Effector memory CD4-positive, alpha-beta T cell (primary cell): Measurements from ENCODE around the gene BRF1.

Source experiments
- DNase-seq, 3 donors: peaks; one replicate each; pipeline ENCODE4 v3.0.0-alpha.2; 2020
- H3K27ac ChIP-seq: 2 replicates; pipeline ENCODE4 v1.7.0; 2013; ENCODE audit warnings: mild to moderate bottlenecking, low read length, moderate library complexity; ENCODE audit not compliant: insufficient read depth, poor library complexity, severe bottlenecking
- H3K27me3 ChIP-seq: replicated peaks from 2 replicates; pipeline ENCODE4 v1.7.0; 2013; ENCODE audit warnings: mild to moderate bottlenecking, low read length; ENCODE audit not compliant: insufficient read depth, control insufficient read depth, poor library complexity, severe bottlenecking
- H3K36me3 ChIP-seq: 2 replicates; pipeline ENCODE4 v1.7.0; 2013; ENCODE audit warnings: mild to moderate bottlenecking, low read length, moderate library complexity; ENCODE audit not compliant: control insufficient read depth, insufficient read depth
- H3K4me1 ChIP-seq: 2 replicates; pipeline ENCODE4 v1.7.0; 2013; ENCODE audit warnings: low read length, mild to moderate bottlenecking; ENCODE audit not compliant: control insufficient read depth, insufficient read depth, poor library complexity, severe bottlenecking
- H3K4me3 ChIP-seq: 2 replicates; pipeline ENCODE4 v1.7.0; 2013; ENCODE audit warnings: low read length, low read depth, mild to moderate bottlenecking; ENCODE audit not compliant: insufficient read depth, poor library complexity, severe bottlenecking
- H3K9me3 ChIP-seq: 2 replicates; pipeline ENCODE4 v1.7.0; 2013; ENCODE audit warnings: mild to moderate bottlenecking, low read length, moderate library complexity; ENCODE audit not compliant: control insufficient read depth

BRF1 gene

DNA sequence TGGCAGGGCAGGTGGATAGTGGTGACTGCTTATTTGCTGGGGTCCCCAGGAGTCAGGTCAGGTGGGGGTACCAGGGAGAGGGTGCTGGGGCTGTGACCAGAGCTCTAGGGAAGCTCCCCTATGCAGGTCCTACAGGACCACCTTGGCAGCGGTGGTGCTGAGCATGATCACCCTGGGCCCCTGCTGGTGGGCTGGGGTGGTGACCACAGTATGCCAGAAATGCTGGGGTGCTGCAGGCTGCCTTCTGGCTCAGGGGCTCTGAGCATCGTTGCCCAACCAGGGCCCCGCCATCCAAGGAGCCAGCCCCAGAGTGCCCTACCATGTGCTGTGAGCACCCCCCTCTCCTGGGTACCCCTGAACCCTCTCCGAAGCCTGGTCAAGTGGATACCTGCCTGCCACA is 102.2 kb downstream of the BRF1 start:
- no peaks in the 10 kb centered on the region for H3K36me3 ChIP-seq
- no peak overlapping the region for H3K4me3 ChIP-seq
- no peaks in the 10 kb centered on the region for H3K9me3 ChIP-seq
- peaks cover 21% of the 10 kb centered on the region for H3K27me3 ChIP-seq
- no peak overlapping the region for H3K27ac ChIP-seq
- DNase-seq, result no peak
- H3K4me1 ChIP-seq, result peaks cover 52% of the 10 kb centered on the region

DNA sequence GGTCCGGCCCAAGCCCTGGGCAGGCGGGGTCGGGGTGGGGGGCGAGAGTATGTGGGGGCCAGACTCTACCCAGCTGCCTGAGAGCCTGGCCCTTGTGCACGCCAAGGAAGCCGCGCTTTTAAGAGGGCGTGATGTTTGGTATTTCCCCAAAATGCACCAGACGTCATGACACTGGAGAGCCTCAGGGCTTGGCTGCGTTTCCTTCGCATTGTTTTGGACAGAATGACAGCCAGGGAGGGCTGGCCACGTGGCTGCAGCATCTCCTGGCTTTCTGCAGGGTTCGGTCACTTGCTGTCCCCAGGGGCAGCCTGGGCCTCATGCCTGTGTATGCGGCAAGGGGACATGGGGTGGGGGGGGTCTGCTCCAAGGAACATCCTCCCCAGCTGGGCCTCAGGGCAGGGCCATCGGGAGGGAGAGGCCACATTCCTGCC is 103.6 kb downstream of the BRF1 start:
- DNase-seq, result no peak
- Histone ChIP-seq H3K4me1 (peaks cover 56% of the 10 kb centered on the region), H3K27ac (no peak overlapping the region), H3K9me3 (no peaks in the 10 kb centered on the region), H3K36me3 (no peaks in the 10 kb centered on the region), H3K27me3 (peaks cover 21% of the 10 kb centered on the region), H3K4me3 (no peak overlapping the region)

DNA sequence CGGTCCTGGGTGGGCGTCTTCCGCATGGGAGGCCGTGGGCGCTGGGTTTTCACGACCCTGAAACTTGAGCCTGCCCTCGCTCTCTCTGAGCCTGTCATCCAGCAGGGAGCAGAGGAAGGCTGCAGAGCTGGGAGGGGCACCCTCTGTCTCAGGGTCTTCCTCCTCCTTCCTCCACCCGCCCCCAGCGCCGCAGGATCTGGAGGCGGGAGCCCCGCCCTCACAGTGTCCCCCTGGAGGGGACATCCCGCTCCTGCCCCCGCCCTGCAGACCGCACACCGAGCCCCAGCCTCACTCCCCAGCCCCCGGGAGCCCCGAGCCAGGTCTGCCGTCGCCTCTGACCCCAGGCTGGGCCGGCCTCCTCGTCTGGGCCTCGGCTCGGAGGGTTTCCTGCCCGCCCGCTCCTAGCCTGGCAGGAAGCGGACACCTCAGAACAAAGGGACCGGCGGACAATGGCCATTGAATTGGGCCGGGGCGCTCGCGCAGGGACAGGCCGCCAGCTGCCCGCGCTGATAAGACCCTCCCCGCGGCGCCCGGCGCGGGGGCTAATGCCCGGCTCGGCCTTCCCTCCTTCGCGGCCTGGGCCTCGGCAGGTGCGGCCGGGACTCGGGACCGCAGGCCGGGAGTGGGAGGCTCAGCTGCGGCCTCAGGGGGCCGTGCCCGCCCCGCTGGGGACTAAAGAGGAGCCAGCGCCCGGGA is 104.4 kb downstream of the BRF1 start:
- H3K4me3 ChIP-seq, result no peak overlapping the region
- H3K27me3 ChIP-seq, result peaks cover 21% of the 10 kb centered on the region
- DNase-seq, result no peak
- H3K36me3 ChIP-seq, result no peaks in the 10 kb centered on the region
- no peak overlapping the region for H3K27ac ChIP-seq
- peaks cover 48% of the 10 kb centered on the region for H3K4me1 ChIP-seq
- no peaks in the 10 kb centered on the region for H3K9me3 ChIP-seq

DNA sequence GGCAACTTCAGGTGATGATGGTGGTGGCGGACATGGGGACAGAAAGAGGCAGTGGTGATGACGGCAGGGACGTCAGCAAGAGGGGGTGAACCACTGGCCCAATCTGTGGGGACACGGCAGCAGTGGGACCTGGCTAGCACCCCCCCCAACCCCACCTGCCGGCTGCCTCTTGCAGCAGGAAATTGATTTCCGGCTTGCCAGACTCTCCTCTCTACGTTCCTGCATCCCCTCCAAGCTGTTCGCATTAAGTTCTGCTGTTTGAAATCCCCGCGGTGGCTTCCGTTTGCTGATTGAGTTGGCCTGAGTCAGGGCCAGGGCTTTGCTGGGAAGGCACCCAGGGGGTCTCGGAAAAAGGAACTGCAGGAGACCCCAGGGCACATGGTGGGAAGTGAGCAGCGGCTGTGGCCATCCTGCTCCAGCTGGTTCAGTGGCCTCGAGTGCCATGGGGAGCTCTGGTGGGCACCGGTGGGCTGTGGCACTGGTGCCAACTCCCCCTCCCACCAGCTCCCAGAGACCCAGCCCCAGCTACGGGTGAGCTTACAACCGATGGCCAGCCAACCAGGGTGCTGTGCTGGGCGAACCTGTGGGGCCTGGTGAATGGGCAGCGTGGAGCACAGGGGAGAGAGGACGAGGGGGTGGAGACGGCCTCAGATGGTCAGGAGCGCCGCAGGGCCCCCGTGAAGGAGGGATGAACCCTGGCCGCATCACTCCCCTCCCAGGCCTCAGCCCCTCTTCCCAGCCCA is 105.1 kb downstream of the BRF1 start:
- Histone ChIP-seq H3K4me1 (peaks cover 45% of the 10 kb centered on the region), H3K27ac (no peak overlapping the region), H3K27me3 (peaks cover 21% of the 10 kb centered on the region), H3K36me3 (no peaks in the 10 kb centered on the region), H3K9me3 (no peaks in the 10 kb centered on the region), H3K4me3 (no peak overlapping the region)
- no peak for DNase-seq

DNA sequence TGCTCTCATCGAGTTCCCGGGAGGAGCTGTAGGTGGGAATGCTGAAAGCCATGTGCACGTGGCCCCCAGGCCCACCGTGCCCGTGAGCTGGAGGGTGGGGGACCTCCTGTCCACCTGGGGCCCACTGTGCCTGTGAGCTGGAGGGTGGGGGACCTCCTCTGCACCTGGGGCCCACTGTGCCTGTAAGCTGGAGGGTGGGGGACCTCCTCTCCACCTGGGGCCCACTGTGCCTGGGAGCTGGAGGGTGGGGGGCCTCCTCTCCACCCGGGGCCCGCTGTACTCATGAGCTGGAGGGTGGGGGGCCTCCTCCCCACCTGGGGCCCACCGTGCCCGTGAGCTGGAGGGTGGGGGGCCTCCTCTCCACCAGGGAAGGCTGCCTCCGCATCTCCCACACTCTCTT is 105.8 kb downstream of the BRF1 start:
- Histone ChIP-seq H3K27ac (no peak overlapping the region), H3K27me3 (peaks cover 21% of the 10 kb centered on the region), H3K4me3 (no peak overlapping the region), H3K9me3 (no peaks in the 10 kb centered on the region), H3K36me3 (no peaks in the 10 kb centered on the region), H3K4me1 (peaks cover 45% of the 10 kb centered on the region)
- no peak for DNase-seq

DNA sequence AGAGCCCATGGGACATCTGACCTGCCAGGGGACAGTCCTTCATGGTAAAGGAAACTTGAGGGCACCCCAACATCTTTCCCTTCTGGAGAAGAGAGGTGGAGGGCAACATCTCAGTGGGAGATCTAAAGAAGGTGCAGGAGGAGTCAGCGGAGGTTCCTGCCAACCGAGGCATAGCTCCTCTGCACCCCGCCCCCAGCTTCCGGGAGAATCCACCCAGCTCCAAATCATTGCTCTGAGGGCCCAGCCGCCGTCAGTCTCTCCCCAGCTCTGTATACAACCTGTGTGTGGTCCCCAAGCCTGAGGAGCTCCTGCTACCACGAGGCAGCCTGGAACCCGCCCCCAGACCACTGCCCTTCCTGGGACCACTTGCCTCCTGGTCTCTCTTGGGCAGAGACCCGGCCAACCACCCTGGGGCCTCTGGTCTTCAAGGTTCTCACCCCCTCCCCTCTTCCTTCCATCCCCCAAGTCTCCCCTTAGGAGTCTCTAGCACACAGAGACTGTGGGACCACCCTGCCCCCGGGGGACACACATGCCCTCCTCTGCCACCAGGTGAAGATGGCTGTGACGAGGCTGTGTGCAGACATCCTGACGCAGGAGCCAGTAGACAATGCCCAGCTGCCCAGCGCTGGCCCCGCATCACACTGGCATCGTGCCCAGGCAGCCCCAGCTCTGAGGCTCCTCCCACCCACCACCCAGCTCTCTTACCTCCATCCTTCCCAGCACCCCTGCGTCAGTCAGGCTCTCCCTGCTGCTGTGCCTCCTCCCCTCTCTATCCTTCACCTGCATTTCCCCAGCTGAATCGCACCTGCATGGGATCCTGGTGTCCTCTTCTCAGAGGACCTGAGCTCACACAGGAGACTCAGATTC is 106.7 kb downstream of the BRF1 start:
- Histone ChIP-seq H3K27me3 (peaks cover 21% of the 10 kb centered on the region), H3K9me3 (no peaks in the 10 kb centered on the region), H3K36me3 (no peaks in the 10 kb centered on the region), H3K4me3 (no peak overlapping the region), H3K27ac (no peak overlapping the region), H3K4me1 (peaks cover 45% of the 10 kb centered on the region)
- peak in 1 of 3 donors; percentile 22 for DNase-seq

DNA sequence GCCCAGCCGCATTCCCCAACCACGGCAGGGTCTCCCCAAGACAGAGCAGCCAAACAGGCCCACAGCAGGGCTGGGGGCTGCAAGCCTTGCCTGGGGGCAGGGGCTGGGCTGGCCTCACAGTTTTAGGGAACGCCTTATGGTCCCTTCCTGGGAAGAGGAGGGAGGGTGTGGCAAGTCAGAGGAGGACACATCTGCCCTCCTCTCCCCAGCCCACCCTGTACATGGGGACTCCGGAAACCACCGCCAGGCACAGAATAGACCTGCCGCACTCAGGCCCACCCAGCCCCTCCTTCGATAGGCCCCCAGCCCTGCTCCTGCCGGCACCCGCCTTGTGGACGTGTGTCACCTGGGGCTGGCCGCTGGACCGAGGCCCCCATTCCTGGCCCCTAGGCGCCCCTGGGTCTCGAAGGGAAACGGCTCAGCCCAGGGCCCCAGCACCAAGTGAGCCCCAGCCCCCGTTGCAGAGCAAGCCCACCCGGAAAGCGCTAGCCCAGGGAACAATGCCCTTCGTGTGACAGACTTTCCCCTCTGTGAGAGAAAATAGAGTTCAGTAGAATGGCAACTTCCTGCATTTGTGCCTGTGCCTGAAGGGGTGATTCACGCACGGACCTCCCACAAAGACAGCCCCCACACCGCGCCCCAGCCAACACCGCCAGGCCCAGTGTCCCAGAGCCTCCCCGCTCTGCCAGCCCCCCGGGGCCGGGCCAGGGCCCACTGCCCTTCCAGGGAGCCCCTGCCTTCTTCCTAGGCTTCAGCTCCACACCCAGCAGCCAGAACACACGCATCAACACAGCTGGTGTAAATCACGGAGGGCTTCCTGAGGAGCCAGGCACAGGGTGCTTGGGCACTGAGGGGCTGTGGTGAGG is 107.7 kb downstream of the BRF1 start:
- Histone ChIP-seq H3K4me1 (peaks cover 45% of the 10 kb centered on the region), H3K27me3 (peaks cover 19% of the 10 kb centered on the region), H3K4me3 (no peak overlapping the region), H3K36me3 (no peaks in the 10 kb centered on the region), H3K27ac (no peak overlapping the region), H3K9me3 (no peaks in the 10 kb centered on the region)
- no peak for DNase-seq

DNA sequence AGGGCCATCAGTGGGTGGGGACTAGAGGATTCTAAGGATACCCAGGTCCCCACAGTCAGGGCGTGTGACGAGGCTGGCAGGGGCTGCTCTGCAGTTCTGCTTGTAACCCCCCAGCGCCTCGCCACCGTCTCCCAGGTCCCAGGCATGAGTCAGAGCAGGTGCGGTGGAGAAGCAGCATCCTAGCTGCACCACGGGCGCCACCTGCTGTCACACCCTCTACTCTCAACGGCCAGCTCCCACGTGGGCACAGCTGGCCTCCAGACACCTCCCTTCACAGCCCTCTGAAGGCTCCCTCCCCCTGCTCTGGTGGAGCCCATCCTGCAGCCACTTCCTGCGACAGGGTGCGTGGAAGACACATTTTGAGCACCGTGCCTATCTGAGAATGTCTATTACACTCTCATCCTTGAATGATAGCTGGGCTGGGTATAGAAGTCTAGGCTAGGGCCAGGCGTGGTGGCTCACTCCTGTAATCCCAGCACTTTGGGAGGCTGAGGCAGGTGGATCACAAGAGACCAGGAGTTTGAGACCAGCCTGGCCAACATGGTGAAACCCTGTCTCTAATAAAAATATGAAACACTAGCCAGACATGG is 112.8 kb downstream of the BRF1 start:
- no peak overlapping the region for H3K4me3 ChIP-seq
- H3K4me1 ChIP-seq, result peaks cover 4% of the 10 kb centered on the region
- no peak for DNase-seq
- H3K27me3 ChIP-seq, result no peaks in the 10 kb centered on the region
- H3K36me3 ChIP-seq, result no peaks in the 10 kb centered on the region
- H3K27ac ChIP-seq, result no peak overlapping the region
- no peaks in the 10 kb centered on the region for H3K9me3 ChIP-seq

DNA sequence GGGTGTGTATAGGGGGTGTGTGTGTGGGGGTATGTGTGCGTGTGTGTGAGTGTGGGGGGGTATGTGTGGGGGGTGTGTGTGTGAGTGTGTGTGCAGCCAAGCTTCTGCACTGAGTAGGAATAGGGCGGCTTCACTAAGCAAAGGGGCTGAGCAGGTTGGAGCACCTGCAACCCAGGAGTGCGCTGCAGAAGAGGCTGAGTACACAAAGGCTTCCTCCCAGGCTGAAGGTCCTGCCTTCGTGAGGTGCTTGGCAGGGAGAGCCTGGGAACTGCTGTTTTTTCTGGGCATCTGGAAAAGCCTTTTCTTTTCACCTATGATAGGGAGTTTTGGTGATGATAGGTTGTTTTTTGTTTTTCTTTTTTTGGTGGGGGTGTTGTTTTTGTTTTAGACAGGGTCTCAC is 113.7 kb downstream of the BRF1 start:
- Histone ChIP-seq H3K27ac (no peak overlapping the region), H3K4me1 (peaks cover 3% of the 10 kb centered on the region), H3K27me3 (no peaks in the 10 kb centered on the region), H3K9me3 (no peaks in the 10 kb centered on the region), H3K4me3 (no peak overlapping the region), H3K36me3 (no peaks in the 10 kb centered on the region)
- DNase-seq, result no peak
